LNCAP (cell line): Measurements from ENCODE around the gene STRIT1.
A peak's percentile ranks its signal among the peaks of the same experiment; 100 is the strongest.

Source experiments
- TF ChIP-seq, protein P1 (sequence below): fragments of 450-650 bp; IDR thresholded peaks from 2 replicates; pipeline ENCODE4 v1.5.1; 2017; ENCODE audit warnings: mild to moderate bottlenecking

Gene STRIT1

DNA sequence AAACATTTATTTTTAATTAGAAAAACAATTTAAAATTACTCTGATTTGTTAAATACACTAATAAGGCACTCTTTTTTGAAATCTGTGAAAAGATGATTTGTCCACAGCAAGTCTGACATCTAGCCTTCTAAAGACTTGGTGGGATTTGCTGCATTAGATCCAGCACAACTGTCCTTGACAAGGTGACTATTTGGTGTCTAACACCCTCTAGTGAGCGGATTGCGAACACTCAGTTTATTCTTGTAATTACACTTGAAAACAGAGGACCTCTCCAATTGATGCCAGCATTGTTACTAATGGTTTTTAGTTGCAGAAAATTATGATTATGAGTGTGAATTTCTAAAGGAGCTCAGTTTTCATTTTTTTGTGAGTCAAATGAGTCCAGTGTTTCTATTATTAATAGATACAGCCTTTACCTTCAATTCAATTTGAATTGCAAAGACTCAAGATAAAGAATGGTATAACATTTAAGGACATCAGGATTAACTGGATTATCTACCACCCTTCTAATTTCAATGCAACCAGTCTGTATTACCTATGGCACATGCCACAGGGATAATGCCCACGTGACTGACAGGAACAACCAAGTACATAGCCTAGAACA is 29.7 kb upstream of the STRIT1 start:
- TF ChIP-seq, protein P1, sequence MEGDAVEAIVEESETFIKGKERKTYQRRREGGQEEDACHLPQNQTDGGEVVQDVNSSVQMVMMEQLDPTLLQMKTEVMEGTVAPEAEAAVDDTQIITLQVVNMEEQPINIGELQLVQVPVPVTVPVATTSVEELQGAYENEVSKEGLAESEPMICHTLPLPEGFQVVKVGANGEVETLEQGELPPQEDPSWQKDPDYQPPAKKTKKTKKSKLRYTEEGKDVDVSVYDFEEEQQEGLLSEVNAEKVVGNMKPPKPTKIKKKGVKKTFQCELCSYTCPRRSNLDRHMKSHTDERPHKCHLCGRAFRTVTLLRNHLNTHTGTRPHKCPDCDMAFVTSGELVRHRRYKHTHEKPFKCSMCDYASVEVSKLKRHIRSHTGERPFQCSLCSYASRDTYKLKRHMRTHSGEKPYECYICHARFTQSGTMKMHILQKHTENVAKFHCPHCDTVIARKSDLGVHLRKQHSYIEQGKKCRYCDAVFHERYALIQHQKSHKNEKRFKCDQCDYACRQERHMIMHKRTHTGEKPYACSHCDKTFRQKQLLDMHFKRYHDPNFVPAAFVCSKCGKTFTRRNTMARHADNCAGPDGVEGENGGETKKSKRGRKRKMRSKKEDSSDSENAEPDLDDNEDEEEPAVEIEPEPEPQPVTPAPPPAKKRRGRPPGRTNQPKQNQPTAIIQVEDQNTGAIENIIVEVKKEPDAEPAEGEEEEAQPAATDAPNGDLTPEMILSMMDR: peak; percentile 76

DNA sequence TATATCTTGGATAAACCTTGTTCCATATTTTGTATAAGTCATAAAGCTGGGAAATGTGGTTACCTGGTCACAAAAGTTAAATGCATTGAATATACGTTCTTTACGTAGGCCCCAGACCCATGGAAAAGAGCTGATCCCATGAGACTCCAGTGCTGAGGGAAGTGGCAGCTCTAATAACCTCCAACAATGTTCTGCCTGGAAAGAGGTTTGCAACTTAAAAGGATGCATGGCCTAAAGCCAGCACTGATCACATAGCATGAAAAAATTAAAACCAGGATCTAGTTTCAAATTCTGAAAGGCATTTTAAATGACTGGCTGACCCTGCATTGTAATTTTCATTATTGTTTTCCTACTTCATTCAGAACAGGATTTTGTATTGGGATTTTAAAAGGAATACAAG is 27.9 kb upstream of the STRIT1 start:
- TF ChIP-seq, protein P1: no peak

DNA sequence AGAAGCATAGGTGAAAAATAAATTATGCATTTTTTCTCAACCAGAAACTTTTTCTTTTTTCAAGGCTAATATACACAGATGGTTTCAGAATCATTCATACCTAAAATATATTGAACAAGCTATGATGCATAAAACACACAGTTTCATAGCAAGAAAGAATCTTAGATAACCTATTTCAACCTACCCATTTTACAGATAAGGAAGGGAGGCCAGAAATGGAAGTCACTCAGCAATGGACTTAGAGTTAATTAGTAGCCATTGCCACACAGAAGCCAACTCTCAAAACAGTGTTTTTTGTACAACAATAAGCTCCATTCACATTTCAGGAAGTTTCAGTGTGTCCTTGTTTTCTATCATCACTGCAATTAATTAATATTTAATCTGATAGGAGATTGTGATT is 27.5 kb upstream of the STRIT1 start:
- TF ChIP-seq, protein P1: no peak

DNA sequence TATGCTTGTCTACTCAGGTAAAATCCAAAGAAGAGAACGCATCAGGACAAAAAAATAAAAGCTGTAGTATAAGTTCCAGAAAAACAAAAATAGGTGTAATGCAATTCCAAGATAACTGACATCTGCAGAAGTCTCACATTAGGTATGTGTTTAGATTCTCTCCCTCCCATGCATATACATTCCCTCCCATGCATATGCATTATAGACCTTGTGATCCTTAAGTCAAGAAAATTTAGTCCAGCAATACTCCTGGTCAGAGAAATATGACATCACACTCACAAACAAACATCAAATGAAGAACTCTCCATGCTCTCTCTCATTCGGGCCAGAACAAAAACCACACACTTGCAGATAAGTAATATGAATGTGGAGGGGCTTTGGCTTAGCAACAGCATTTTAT is 25.3 kb upstream of the STRIT1 start:
- TF ChIP-seq, protein P1: no peak

DNA sequence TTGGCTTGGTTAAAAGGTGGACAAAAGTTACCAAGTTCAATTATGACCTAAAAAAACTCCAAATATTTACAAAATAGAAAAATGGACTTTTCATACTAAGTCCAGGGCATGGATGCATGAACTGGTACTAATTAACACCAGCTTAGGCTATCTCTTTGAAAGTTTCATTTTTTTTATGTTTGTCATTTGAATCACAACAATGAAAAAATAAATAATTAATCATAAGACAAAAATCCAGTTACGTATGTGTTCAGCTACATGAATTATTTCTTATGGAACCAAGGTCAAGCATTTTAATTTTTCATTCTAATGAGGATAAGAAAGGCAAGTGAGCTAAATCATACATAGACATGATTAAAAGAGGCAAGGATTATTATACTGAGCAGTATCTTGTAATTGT is 23.7 kb upstream of the STRIT1 start:
- TF ChIP-seq, protein P1: no peak

DNA sequence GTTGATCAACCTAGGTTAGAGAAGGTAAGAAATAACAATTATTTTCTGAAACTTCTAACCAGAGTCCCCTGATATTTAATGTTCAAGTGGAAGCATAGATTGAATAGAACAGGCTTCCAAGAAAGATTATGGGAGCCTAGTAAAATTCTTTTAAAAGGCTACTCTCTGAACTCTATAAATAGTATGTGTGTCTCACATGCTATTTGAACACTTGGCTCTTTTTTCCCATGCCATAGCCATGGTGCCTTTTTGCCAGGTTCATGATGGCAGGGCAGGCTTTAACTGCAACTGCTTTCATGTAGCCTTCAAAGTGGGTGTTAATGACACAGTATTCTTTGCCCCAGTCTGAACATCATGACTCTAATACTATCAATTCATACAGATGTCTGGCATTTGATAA is 22.9 kb upstream of the STRIT1 start:
- TF ChIP-seq, protein P1: no peak

DNA sequence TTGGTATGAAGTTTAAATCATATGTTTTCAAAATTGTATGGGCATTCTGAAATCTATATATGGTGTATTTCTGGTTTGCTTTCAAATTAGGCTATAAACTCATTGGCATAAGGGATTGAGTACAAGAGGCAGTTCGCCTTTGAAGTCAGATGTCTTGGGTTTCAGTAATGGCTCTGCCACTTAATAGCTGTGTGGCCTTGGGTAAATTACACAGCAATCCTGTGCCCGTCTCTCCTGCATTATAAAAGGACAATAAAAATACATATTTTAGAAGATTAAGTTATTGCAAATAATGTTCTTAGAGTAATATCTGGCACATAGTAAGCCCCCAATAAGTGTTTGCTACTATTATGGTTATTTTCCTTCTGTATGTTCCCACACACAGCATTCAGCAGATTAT is 20.4 kb upstream of the STRIT1 start:
- TF ChIP-seq, protein P1: no peak

DNA sequence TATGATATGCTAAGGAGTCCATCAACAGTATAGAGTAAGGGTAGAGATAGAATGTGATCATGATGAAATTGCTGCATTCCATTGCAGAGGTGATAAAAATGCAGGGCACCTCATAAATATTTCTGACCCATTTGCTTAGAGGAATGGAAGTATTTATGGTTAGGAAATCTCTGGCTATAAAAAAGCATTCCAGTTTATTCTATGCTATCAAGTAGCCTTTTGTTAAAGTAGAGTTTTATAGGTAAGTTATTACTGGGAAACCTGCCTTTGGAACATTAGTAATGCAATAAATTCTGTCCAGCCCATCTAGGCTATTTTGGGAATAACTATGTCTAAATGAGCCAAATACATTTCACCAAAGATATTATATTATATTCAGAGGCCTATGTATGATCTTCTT is 19.8 kb upstream of the STRIT1 start:
- TF ChIP-seq, protein P1: no peak
